ENCODE results near the gene CTSZ. TPM values are rescaled to one million over a fixed set of nuclear protein-coding genes. Genes with fewer than 3 reads are reported as not detected.

CTSZ gene
- polyA plus RNA-seq (2013, experiment 1 of 2), result 21.7 TPM
- 22.0 TPM for polyA plus RNA-seq (2013, experiment 2 of 2)

- Histone ChIP-seq H4K5ac (ENCODE audit: low read length) (no peak within 1 kb of the TSS), H3K4me3 (ENCODE audit: low read length) (peak within 1 kb of the TSS; percentile 42), H3K56ac (ENCODE audit: low read length) (peak within 1 kb of the TSS; percentile 92), H3K79me1 (ENCODE audit: low read length) (peaks cover 5% of the 10 kb centered on the region), H3K23ac (ENCODE audit: low read length) (peak within 1 kb of the TSS; percentile 66), H3K4ac (ENCODE audit: low read depth, low read length) (peak within 1 kb of the TSS; percentile 39), H3K36me3 (ENCODE audit: control insufficient read depth, insufficient read depth, low read length) (no peaks in the 10 kb centered on the region), H2AK5ac (ENCODE audit: low read length) (no peak within 1 kb of the TSS), H4K8ac (ENCODE audit: low read depth, low read length) (peak within 1 kb of the TSS; percentile 43), H2BK5ac (ENCODE audit: low read length) (no peak within 1 kb of the TSS), H3K27me3 (ENCODE audit: insufficient read depth, low read length, poor library complexity) (no peaks in the 10 kb centered on the region), H3K79me2 (ENCODE audit: control insufficient read depth, insufficient read depth, low read length) (no peaks in the 10 kb centered on the region), H2BK120ac (ENCODE audit: low read depth, low read length) (no peak within 1 kb of the TSS), H3K4me1 (ENCODE audit: control insufficient read depth, low read depth, low read length) (peaks cover 3% of the 10 kb centered on the region), H2BK15ac (replicated peaks; ENCODE audit: low read depth) (no peak within 1 kb of the TSS), H3K4me2 (ENCODE audit: low read length) (peak within 1 kb of the TSS; percentile 61), H3K27ac (ENCODE audit: low read depth, low read length) (no peak within 1 kb of the TSS), H3K18ac (ENCODE audit: low read length) (peak within 1 kb of the TSS; percentile 63), H3K9ac (ENCODE audit: low read length) (peak within 1 kb of the TSS; percentile 84)
- no CpG with 5 or more reads among the region's 82 CpGs for WGBS (ENCODE audit: extremely low coverage, insufficient coverage, low lambda C conversion rate)
- peak; percentile 68 for DNase-seq
Observed at GRCh38 chr20:59006864-59007664, at the start of gene CTSZ. TSS of gene CTSZ (minus strand) at chr20:59007254. CDS start at chr20:59007128, 126 bp downstream.

- H3K4me2 ChIP-seq (ENCODE audit: low read length), result no peak overlapping the region
- no CpG with 5 or more reads among the region's 7 CpGs for WGBS (ENCODE audit: extremely low coverage, insufficient coverage, low lambda C conversion rate)
Observed at GRCh38 chr20:59055302-59055701, 48.2 kb upstream of the CTSZ start.

GRCh38 chr20:59051666-59052185, 44.7 kb upstream of the CTSZ start:
- DNase-seq, result no peak
- H3K27me3 ChIP-seq (ENCODE audit: insufficient read depth, low read length, poor library complexity), result no peaks in the 10 kb centered on the region
- no peaks in the 10 kb centered on the region for H3K36me3 ChIP-seq (ENCODE audit: control insufficient read depth, insufficient read depth, low read length)
- H3K27ac ChIP-seq (ENCODE audit: low read depth, low read length), result no peak overlapping the region
- no peak overlapping the region for H3K23ac ChIP-seq (ENCODE audit: low read length)
- no peak overlapping the region for H3K4me3 ChIP-seq (ENCODE audit: low read length)
- WGBS (ENCODE audit: extremely low coverage, insufficient coverage, low lambda C conversion rate), result no CpG with 5 or more reads among the region's 6 CpGs
- H3K4me1 ChIP-seq (ENCODE audit: control insufficient read depth, low read depth, low read length), result no peaks in the 10 kb centered on the region
- no peak overlapping the region for H4K8ac ChIP-seq (ENCODE audit: low read depth, low read length)
- no peak overlapping the region for H2BK120ac ChIP-seq (ENCODE audit: low read depth, low read length)
- no peaks in the 10 kb centered on the region for H3K79me1 ChIP-seq (ENCODE audit: low read length)
- H3K9ac ChIP-seq (ENCODE audit: low read length), result no peak overlapping the region
- no peak overlapping the region for H3K56ac ChIP-seq (ENCODE audit: low read length)
- H2BK5ac ChIP-seq (ENCODE audit: low read length), result no peak overlapping the region
- H3K18ac ChIP-seq (ENCODE audit: low read length), result no peak overlapping the region
- H2AK5ac ChIP-seq (ENCODE audit: low read length), result no peak overlapping the region
- no peaks in the 10 kb centered on the region for H3K79me2 ChIP-seq (ENCODE audit: control insufficient read depth, insufficient read depth, low read length)
- H2BK15ac ChIP-seq (replicated peaks; ENCODE audit: low read depth), result no peak overlapping the region
- H4K5ac ChIP-seq (ENCODE audit: low read length), result no peak overlapping the region
- H3K4ac ChIP-seq (ENCODE audit: low read depth, low read length), result no peak overlapping the region
- H3K4me2 ChIP-seq (ENCODE audit: low read length), result no peak overlapping the region

More at GRCh38 chr20:59055302-59055701, 48.2 kb upstream of the CTSZ start:
- H3K79me2 ChIP-seq (ENCODE audit: control insufficient read depth, insufficient read depth, low read length), result no peaks in the 10 kb centered on the region
- H3K27ac ChIP-seq (ENCODE audit: low read depth, low read length), result no peak overlapping the region
- no peak overlapping the region for H4K5ac ChIP-seq (ENCODE audit: low read length)
- no peak overlapping the region for H3K56ac ChIP-seq (ENCODE audit: low read length)
- H3K23ac ChIP-seq (ENCODE audit: low read length), result no peak overlapping the region
- H2BK5ac ChIP-seq (ENCODE audit: low read length), result no peak overlapping the region
- no peaks in the 10 kb centered on the region for H3K79me1 ChIP-seq (ENCODE audit: low read length)
- H3K27me3 ChIP-seq (ENCODE audit: insufficient read depth, low read length, poor library complexity), result no peaks in the 10 kb centered on the region
- H2BK15ac ChIP-seq (replicated peaks; ENCODE audit: low read depth), result no peak overlapping the region
- H2BK120ac ChIP-seq (ENCODE audit: low read depth, low read length), result no peak overlapping the region
- H3K18ac ChIP-seq (ENCODE audit: low read length), result no peak overlapping the region
- DNase-seq, result no peak
- no peak overlapping the region for H3K9ac ChIP-seq (ENCODE audit: low read length)
- H3K36me3 ChIP-seq (ENCODE audit: control insufficient read depth, insufficient read depth, low read length), result no peaks in the 10 kb centered on the region
- no peak overlapping the region for H3K4me3 ChIP-seq (ENCODE audit: low read length)
- H3K4me1 ChIP-seq (ENCODE audit: control insufficient read depth, low read depth, low read length), result no peaks in the 10 kb centered on the region
- H2AK5ac ChIP-seq (ENCODE audit: low read length), result no peak overlapping the region
- H3K4ac ChIP-seq (ENCODE audit: low read depth, low read length), result no peak overlapping the region
- no peak overlapping the region for H4K8ac ChIP-seq (ENCODE audit: low read depth, low read length)

DNA sequence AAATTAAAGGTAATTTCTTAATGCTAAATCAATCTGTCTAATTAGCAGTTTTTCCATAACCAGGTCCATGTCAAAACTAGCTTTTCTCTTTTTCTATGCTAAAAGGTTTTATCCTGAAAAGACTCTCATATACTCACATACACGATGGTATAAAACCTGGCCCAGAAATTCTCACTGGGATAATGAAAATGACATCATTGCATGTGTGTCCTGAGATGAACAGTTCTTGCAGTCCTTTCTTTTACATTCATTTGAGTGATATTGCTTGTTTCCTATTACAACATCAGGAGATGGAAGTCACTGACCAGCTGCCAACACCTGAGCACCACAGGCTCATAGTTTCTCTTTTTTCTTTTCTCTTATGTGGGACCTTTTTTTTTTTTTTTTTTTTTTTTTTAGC, 43.4 kb upstream of the CTSZ start:
- H3K27ac ChIP-seq (ENCODE audit: low read depth, low read length), result no peak overlapping the region
- no peak overlapping the region for H3K4me2 ChIP-seq (ENCODE audit: low read length)
- no peak overlapping the region for H4K8ac ChIP-seq (ENCODE audit: low read depth, low read length)
- H4K5ac ChIP-seq (ENCODE audit: low read length), result no peak overlapping the region
- H3K4me3 ChIP-seq (ENCODE audit: low read length), result no peak overlapping the region
- H2BK5ac ChIP-seq (ENCODE audit: low read length), result no peak overlapping the region
- H3K23ac ChIP-seq (ENCODE audit: low read length), result no peak overlapping the region
- H3K4ac ChIP-seq (ENCODE audit: low read depth, low read length), result no peak overlapping the region
- no peaks in the 10 kb centered on the region for H3K79me1 ChIP-seq (ENCODE audit: low read length)
- H3K56ac ChIP-seq (ENCODE audit: low read length), result no peak overlapping the region
- WGBS (ENCODE audit: extremely low coverage, insufficient coverage, low lambda C conversion rate), result no CpG with 5 or more reads among the region's 1 CpG
- H3K36me3 ChIP-seq (ENCODE audit: control insufficient read depth, insufficient read depth, low read length), result no peaks in the 10 kb centered on the region
- no peak overlapping the region for H2AK5ac ChIP-seq (ENCODE audit: low read length)
- no peak overlapping the region for H3K9ac ChIP-seq (ENCODE audit: low read length)
- H3K27me3 ChIP-seq (ENCODE audit: insufficient read depth, low read length, poor library complexity), result no peaks in the 10 kb centered on the region
- no peak for DNase-seq
- no peak overlapping the region for H3K18ac ChIP-seq (ENCODE audit: low read length)
- no peak overlapping the region for H2BK15ac ChIP-seq (replicated peaks; ENCODE audit: low read depth)
- no peaks in the 10 kb centered on the region for H3K79me2 ChIP-seq (ENCODE audit: control insufficient read depth, insufficient read depth, low read length)
- H3K4me1 ChIP-seq (ENCODE audit: control insufficient read depth, low read depth, low read length), result no peaks in the 10 kb centered on the region
- H2BK120ac ChIP-seq (ENCODE audit: low read depth, low read length), result no peak overlapping the region

DNA sequence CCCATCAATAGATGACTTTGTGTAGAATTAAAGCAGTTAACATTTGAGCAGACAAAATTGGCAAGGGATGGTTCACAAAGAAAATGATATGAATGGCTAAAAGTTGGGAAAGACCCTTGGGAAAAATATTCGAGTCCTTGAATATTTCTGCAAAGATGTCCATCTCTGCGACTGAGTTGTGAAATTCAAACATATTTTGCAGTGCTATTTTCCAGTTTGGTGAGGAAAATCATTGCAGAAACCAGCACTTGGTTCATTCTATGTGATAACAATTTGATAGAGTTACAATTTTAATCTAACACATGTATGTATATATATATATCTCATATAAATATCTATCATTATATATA, 41.6 kb upstream of the CTSZ start:
- Histone ChIP-seq H3K4me3 (ENCODE audit: low read length) (no peak overlapping the region), H3K4me2 (ENCODE audit: low read length) (no peak overlapping the region), H3K79me1 (ENCODE audit: low read length) (no peaks in the 10 kb centered on the region), H2BK5ac (ENCODE audit: low read length) (no peak overlapping the region), H3K23ac (ENCODE audit: low read length) (no peak overlapping the region), H3K4me1 (ENCODE audit: control insufficient read depth, low read depth, low read length) (no peaks in the 10 kb centered on the region), H3K18ac (ENCODE audit: low read length) (no peak overlapping the region), H2BK15ac (replicated peaks; ENCODE audit: low read depth) (no peak overlapping the region), H3K27me3 (ENCODE audit: insufficient read depth, low read length, poor library complexity) (no peaks in the 10 kb centered on the region), H4K5ac (ENCODE audit: low read length) (no peak overlapping the region), H3K27ac (ENCODE audit: low read depth, low read length) (no peak overlapping the region), H2BK120ac (ENCODE audit: low read depth, low read length) (no peak overlapping the region), H3K79me2 (ENCODE audit: control insufficient read depth, insufficient read depth, low read length) (no peaks in the 10 kb centered on the region), H3K56ac (ENCODE audit: low read length) (no peak overlapping the region), H3K4ac (ENCODE audit: low read depth, low read length) (no peak overlapping the region), H4K8ac (ENCODE audit: low read depth, low read length) (no peak overlapping the region), H2AK5ac (ENCODE audit: low read length) (no peak overlapping the region), H3K9ac (ENCODE audit: low read length) (no peak overlapping the region), H3K36me3 (ENCODE audit: control insufficient read depth, insufficient read depth, low read length) (no peaks in the 10 kb centered on the region)
- no CpG with 5 or more reads among the region's 2 CpGs for WGBS (ENCODE audit: extremely low coverage, insufficient coverage, low lambda C conversion rate)
- no peak for DNase-seq
